ENCODE data around the gene FER. TPM values are rescaled to one million over a fixed set of nuclear protein-coding genes. Genes with fewer than 3 reads are reported as not detected.

Gene FER
- total RNA-seq, 1 experiment from 2014 or later = 18.0 TPM

- H3K79me1 ChIP-seq (ENCODE audit: insufficient read depth, low read depth, low read length, poor library complexity, severe bottlenecking) = no peaks in the 10 kb centered on the region
- H2BK15ac ChIP-seq (ENCODE audit: low read depth, low read length) = no peak overlapping the region
- H3K23me2 ChIP-seq (ENCODE audit: insufficient read length, low read depth, low read length, poor library complexity, severe bottlenecking) = no peaks in the 10 kb centered on the region
- no peak overlapping the region for H3T11ph ChIP-seq (ENCODE audit: low read length)
- H3K56ac ChIP-seq (ENCODE audit: insufficient read length, low read depth, low read length) = no peak overlapping the region
- no peak overlapping the region for H4K5ac ChIP-seq (ENCODE audit: insufficient read length, low read depth, low read length)
- no peak overlapping the region for H3K27ac Mint-ChIP-seq
- no peak overlapping the region for H2AFZ ChIP-seq (ENCODE audit: low read length)
- no peak overlapping the region for H3K23ac ChIP-seq (ENCODE audit: insufficient read length, low read depth, low read length)
- H4K8ac ChIP-seq (replicated peaks; ENCODE audit: insufficient read length, low read depth, low read length) = no peak overlapping the region
- no peak for TF ChIP-seq CTCF (conservative IDR thresholded peaks at IDR 0.05)
- H3K79me2 ChIP-seq (ENCODE audit: insufficient read depth, low read length) = no peaks in the 10 kb centered on the region
- H2BK120ac ChIP-seq (ENCODE audit: low read depth, low read length, poor library complexity, severe bottlenecking) = no peak overlapping the region
- H3K9me3 ChIP-seq (ENCODE audit: control insufficient read depth, low read depth, low read length) = no peaks in the 10 kb centered on the region
- H3K9me3 Mint-ChIP-seq = no peaks in the 10 kb centered on the region
- H3K14ac ChIP-seq (ENCODE audit: insufficient read depth, low read length) = no peak overlapping the region
- no peaks in the 10 kb centered on the region for H4K20me1 ChIP-seq (ENCODE audit: control insufficient read depth, insufficient read depth, insufficient read length)
- no peak overlapping the region for H2BK20ac ChIP-seq (ENCODE audit: low read depth, low read length, poor library complexity, severe bottlenecking)
- no peak overlapping the region for H3K4ac ChIP-seq (ENCODE audit: low read depth, low read length)
- no peaks in the 10 kb centered on the region for H3K27me3 Mint-ChIP-seq (ENCODE audit: low read depth)
- DNase-seq = no peak
- H3K36me3 Mint-ChIP-seq (ENCODE audit: insufficient read depth in 1 of 3, low read depth in 3 of 3) = no peaks in the 10 kb centered on the region
- no peaks in the 10 kb centered on the region for H3K27me3 ChIP-seq (ENCODE audit: insufficient read depth, low read length)
- H3K4me3 Mint-ChIP-seq = no peak overlapping the region
- WGBS (ENCODE audit: extremely low coverage, insufficient read length, low lambda C conversion rate) = no CpG with 5 or more reads among the region's 1 CpG
- H3K4me2 ChIP-seq (ENCODE audit: insufficient read depth, insufficient read length, low read length) = no peak overlapping the region
- H3K27ac ChIP-seq (ENCODE audit: insufficient read length, low read depth, low read length) = no peak overlapping the region
- H2BK5ac ChIP-seq (ENCODE audit: insufficient read length, low read length) = no peak overlapping the region
- H3K18ac ChIP-seq (ENCODE audit: insufficient read length, low read depth, low read length) = no peak overlapping the region
- no peak overlapping the region for H3K9ac ChIP-seq (ENCODE audit: extremely low read depth, insufficient read length, low read length)
- no peak overlapping the region for H4K91ac ChIP-seq (ENCODE audit: insufficient read length, low read depth, low read length)
- H3K4me1 ChIP-seq (ENCODE audit: insufficient read depth, low read length) = no peaks in the 10 kb centered on the region
- no peak overlapping the region for H2BK12ac ChIP-seq (ENCODE audit: insufficient read length, low read depth, low read length)
- H2AK5ac ChIP-seq (ENCODE audit: insufficient read length, low read length) = no peak overlapping the region
- H3K4me1 Mint-ChIP-seq = no peaks in the 10 kb centered on the region
These were observed 351.4 kb downstream of the FER start for GRCh38 chr5:109099081-109099480.
